NCI-H128 (cell line): Measurements from ENCODE around the gene C4BPB.

Experiments
- DNase-seq: peaks from one replicate; lab custom pipeline; 2025; ENCODE audit not compliant: unreplicated experiment; lab: John Stamatoyannopoulos, UW

The C4BPB gene

DNA sequence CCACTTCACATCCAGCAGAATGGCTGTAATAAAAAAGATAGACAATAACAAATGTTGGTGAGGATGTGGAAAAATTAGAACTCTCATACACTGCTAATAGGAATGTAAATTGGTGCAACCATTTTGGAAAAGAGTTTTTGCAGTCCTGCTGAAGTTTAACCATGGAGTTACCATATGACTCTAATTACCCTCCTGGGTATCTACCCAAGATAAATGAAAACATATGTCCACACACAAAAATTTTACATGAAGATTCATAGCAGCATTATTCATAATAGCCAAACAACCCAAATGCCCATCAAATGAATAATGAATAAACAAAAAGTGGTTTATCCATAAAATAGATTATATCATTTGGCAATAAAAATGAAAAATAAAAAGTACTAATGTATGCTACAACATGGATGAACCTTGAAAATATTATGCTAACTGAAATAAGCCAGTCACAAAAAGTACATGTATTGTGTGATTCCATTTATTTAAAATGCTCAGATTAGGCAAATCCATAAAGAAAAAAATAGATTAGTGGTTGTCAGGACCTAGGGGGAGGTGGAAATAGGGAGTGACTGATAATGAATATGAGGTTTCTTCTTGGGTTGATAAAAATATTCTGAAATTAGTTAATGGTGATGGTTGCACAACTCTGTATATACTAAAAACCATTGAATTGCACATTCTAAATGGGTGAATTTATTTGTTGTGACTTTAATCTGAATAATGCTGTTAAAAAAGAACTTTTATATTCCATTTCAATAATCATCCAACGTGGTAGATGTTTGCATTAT lies 41.8 kb downstream of the C4BPB start:
- DNase-seq, result no peak

DNA sequence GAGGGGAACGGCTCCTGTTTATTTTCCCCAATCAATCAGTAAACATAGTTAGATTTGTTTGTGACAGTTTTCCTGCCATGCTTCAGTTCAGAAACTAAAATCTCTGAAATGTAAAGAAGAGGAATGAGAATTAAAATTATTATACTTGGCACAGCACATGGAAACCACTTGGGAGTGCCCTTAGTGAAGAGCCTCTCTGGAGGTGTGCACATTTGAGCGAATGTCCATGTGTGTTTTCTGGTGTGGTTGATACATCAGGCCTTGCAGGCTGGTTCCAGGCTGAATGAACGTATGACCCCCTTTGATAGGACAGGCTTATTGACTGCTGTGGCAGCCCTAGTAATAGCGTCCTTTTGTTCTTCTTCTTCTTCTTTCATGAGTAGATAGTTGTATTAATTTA lies 42.5 kb downstream of the C4BPB start:
- no peak for DNase-seq

DNA sequence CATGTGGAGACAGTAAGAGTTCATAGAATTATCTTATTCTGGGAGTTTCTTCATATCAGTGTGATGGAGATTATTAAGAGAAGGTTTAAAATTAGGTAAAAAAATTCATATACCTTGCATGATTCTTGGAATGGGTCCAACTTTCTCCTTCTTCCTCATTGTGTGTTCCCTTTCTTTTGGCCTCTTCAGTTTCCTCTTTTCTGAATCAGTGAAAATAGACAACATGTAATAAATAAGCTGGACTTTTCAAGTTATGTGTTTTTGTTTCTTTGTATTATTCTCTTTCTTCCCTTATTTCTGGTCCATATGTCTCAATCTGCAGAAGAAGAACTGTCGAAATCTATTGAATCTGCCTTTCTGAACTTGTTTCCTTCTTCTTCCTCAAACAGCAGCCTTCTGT lies 45.9 kb downstream of the C4BPB start:
- no peak for DNase-seq

DNA sequence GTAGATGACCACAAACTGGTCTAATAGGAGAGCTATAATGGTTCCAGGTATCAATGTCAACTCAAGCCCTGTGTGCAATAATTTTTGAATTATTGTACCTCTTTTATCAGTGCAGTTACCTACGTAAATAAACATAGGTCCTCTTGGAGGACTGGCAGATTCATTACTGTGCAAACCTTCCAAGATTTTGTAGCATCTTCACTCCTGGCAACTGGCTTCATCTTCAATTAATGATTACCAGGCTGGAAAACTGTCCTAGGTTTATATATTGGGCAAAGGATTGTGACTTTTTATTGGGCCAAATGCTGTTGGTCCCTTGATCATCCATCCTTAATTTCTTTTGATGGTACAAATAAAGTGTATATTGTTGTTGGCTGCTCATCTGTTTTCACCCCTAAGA lies 51.0 kb downstream of the C4BPB start:
- DNase-seq, result no peak

DNA sequence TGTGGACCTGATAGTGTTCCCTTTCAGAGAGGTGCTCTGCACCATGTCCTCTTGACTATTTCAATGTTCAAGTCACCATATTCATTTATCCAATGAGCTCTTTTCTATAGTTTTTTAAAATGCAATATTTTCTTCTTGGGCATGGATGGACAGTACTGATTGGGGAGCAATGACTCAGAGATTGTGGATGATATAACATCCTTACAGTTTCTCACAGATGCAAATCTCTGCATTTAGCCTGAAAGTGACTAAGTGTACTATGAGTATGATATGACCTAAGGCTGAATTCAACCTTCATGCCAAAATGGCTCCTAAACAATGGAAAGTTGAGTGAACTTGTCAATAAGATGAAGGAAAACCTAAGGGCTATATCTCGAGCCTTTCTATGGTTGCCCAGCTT lies 51.9 kb downstream of the C4BPB start:
- no peak for DNase-seq

DNA sequence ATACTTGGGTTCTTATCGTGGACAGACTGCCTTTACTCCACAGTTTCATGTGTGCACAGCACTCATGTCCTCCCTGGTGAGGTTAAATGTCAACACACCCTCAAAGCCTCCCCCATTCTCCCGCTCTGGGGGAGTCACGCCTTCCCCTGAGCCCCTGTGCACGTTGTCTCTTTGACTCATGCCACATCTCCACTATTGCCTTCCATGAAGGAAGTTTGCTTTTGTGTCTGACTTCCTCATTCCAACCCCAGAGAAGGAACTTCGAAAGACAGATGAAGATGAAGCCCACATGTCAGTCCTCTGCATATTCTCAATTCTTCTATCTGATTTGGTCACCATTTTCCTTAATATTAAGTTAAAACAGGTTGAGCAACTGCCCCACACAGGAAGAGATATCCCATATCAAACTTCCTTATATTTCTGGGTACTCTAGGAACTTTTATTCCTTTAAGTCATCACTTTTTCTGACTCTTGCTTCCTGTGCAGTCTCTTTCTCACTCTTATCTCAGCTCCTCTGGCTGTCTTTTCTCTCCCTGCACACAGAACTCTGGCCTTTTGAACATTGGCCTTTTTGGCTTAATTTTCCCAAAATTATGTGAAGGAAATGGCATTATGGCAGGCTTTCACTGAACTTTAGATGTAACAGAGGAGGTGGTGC lies 56.9 kb downstream of the C4BPB start:
- DNase-seq, result no peak
